Suprapubic skin (tissue), 4 donors: ENCODE results near the gene COMT.
A peak's percentile ranks its signal among the peaks of the same experiment; 100 is the strongest.

Experiments used
- CTCF ChIP-seq, 2 donors: fragments of 200-600 bp in 1 of 2; fragments of 450-650 bp in 1 of 2; sonication (generic) in 1 of 2; IDR thresholded peaks; one replicate each; pipeline ENCODE4 v1.5.1; 2016 to 2019; ENCODE audit warnings: antibody characterized with exemption in 2 of 2, mild to moderate bottlenecking in 1 of 2, moderate library complexity in 1 of 2
- EP300 ChIP-seq: sonication (generic); formaldehyde crosslinking; IDR thresholded peaks from one replicate; pipeline ENCODE4 v1.6.1; 2017; ENCODE audit warnings: antibody characterized with exemption
- POLR2A ChIP-seq, 2 donors: fragments of 450-650 bp; IDR thresholded peaks; one replicate each; pipeline ENCODE4 v1.6.1; 2017; ENCODE audit warnings: antibody characterized with exemption in 2 of 2, mild to moderate bottlenecking in 2 of 2, moderate library complexity in 2 of 2
- POLR2AphosphoS5 ChIP-seq, 3 donors: sonication (generic); formaldehyde crosslinking; IDR thresholded peaks; one replicate each; pipeline ENCODE4 v1.6.1; 2017; ENCODE audit warnings: antibody characterized with exemption in 3 of 3

GRCh38 chr22:19909350-19910179 lies 32.0 kb upstream of the COMT start:
- peak; percentile 83 to 95 for TF ChIP-seq CTCF (IDR thresholded peaks at IDR 0.05)
- no peak for TF ChIP-seq POLR2AphosphoS5 (IDR thresholded peaks at IDR 0.05)
- no peak for TF ChIP-seq POLR2A (IDR thresholded peaks at IDR 0.05)
- TF ChIP-seq EP300, result no peak
